Right lobe of liver (tissue), 6 donors: ENCODE measurements around the gene PEX11G. TPM values are rescaled to one million over a fixed set of nuclear protein-coding genes. Genes with fewer than 3 reads are reported as not detected.

Experiments
- ATAC-seq, 4 donors: fragments of 200-7000 bp; cut with Tn5 transposase; one replicate each; pipeline ENCODE4 v1.9.1; 2020; ENCODE audit warnings: mild to moderate bottlenecking in 4 of 4, moderate library complexity in 4 of 4
- DNase-seq, 3 donors: peaks; one replicate each; pipeline ENCODE4 v3.0.0-alpha.2; 2020
- H3K27ac ChIP-seq, 3 donors: fragments of 200-600 bp; one replicate each; pipeline ENCODE4 v1.8.0; 2022
- H3K27me3 ChIP-seq, 2 donors: fragments of 200-600 bp; one replicate each; pipeline ENCODE4 v1.8.0; 2022
- H3K36me3 ChIP-seq, 4 donors: fragments of 200-600 bp; sonication (generic) in 1 of 4; one replicate each; pipeline versions ENCODE4 v1.5.1 to v1.8.0; 2017 to 2022; ENCODE audit warnings: control low read depth in 1 of 4
- H3K4me1 ChIP-seq, 4 donors: fragments of 200-600 bp; sonication (generic) in 1 of 4; one replicate each; pipeline versions ENCODE4 v1.5.1 to v1.8.0; 2017 to 2022; ENCODE audit warnings: control low read depth in 1 of 4
- H3K4me3 ChIP-seq, 3 donors: fragments of 200-600 bp; one replicate each; pipeline ENCODE4 v1.8.0; 2022
- H3K9me3 ChIP-seq, 4 donors: fragments of 200-600 bp; sonication (generic) in 1 of 4; one replicate each; pipeline versions ENCODE4 v1.5.1 to v1.8.0; 2017 to 2022; ENCODE audit warnings: control low read depth in 1 of 4
- CTCF ChIP-seq, 4 donors: fragments of 200-600 bp in 3 of 4; fragments of 450-650 bp in 1 of 4; IDR thresholded peaks; one replicate each; pipeline versions ENCODE4 v1.5.1 to v1.8.0; 2016 to 2022; ENCODE audit warnings: antibody characterized with exemption in 4 of 4, mild to moderate bottlenecking in 2 of 4
- POLR2A ChIP-seq: fragments of 450-650 bp; IDR thresholded peaks from one replicate; pipeline ENCODE4 v1.6.1; 2017; ENCODE audit warnings: antibody characterized with exemption, mild to moderate bottlenecking
- WGBS: methylation state at CpG from one replicate; pipeline ENCODE4 v1.1.6; 2018; ENCODE audit warnings: low coverage, low lambda C conversion rate; ENCODE audit not compliant: insufficient coverage; ENCODE audit errors: missing lambda C conversion rate; 5-methylcytosine and 5-hydroxymethylcytosine counted together
- intact Hi-C, 2 donors: fragments of 100-400 bp; cut with DNase I; formaldehyde crosslinking; loops; one replicate each; pipeline versions ENCODE4 v1.11.2 to v1.14.1; 2022
- total RNA-seq, 6 experiments: library from RNA; depleted of rRNA in 2 of 6; stranded (reverse); fragments of >200 nt in 2 of 6; fragmentation: NEBNext Ultra II Directional in 3 of 6; extraction: Animal tissue kit (Norgen Biotek cat#: 25700) in 3 of 6; gene quantifications; one replicate each; pipeline versions ENCODE4 v1.1.0 to v1.2.4, GENCODE V29; 2016 to 2023
- donor health status: DM: no; HTN: yes; CAD: no.
- donor health status: DM: no; HTN: no; CAD: no.
- donor health status: DM: no; HTN: no; CAD: no.
- donor health status: DM: no; HTN: yes; CAD: no.
- donor health status: DM: no; HTN: yes; CAD: no.

Gene PEX11G
- total RNA-seq, 6 experiments from 2014 or later = 4.8 to 14.3 (median 9.4) TPM

- Histone ChIP-seq H3K36me3 (peaks cover 0 to 50% (median 5%) of the 10 kb centered on the region in 4 donors), H3K9me3 (no peaks in the 10 kb centered on the region), H3K4me3 (no peak overlapping the region), H3K27ac (no peak overlapping the region), H3K27me3 (no peaks in the 10 kb centered on the region), H3K4me1 (no peaks in the 10 kb centered on the region)
- ATAC-seq (no peak), DNase-seq (no peak)
- intact Hi-C loops = no loop called here
- WGBS = 92% methylated on average over 4 of the region's 9 CpGs
- TF ChIP-seq CTCF (IDR thresholded peaks at IDR 0.05) (no peak), POLR2A (no peak)
These were observed 30.2 kb downstream of the PEX11G start for GRCh38 chr19:7458675-7459074.

- ATAC-seq (no peak), DNase-seq (no peak)
- TF ChIP-seq POLR2A (no peak), CTCF (IDR thresholded peaks at IDR 0.05) (no peak)
- H3K36me3 ChIP-seq = peaks cover 0 to 44% (median 10%) of the 10 kb centered on the region in 4 donors
- no peak overlapping the region for H3K4me3 ChIP-seq
- H3K4me1 ChIP-seq = no peaks in the 10 kb centered on the region
- no peaks in the 10 kb centered on the region for H3K9me3 ChIP-seq
- no peaks in the 10 kb centered on the region for H3K27me3 ChIP-seq
- intact Hi-C loops = no loop called here
- H3K27ac ChIP-seq = no peak overlapping the region
- WGBS = 95% methylated on average over 7 of the region's 11 CpGs
These were observed 31.8 kb downstream of the PEX11G start for GRCh38 chr19:7456964-7457541.

- DNase-seq (no peak), ATAC-seq (no peak)
- H3K4me3 ChIP-seq = no peak overlapping the region
- WGBS = 92% methylated on average over 10 of the region's 14 CpGs
- H3K9me3 ChIP-seq = no peaks in the 10 kb centered on the region
- H3K27me3 ChIP-seq = no peaks in the 10 kb centered on the region
- intact Hi-C loops = no loop called here
- peaks cover 0 to 46% (median 12%) of the 10 kb centered on the region in 4 donors for H3K36me3 ChIP-seq
- H3K27ac ChIP-seq = no peak overlapping the region
- H3K4me1 ChIP-seq = no peaks in the 10 kb centered on the region
- TF ChIP-seq CTCF (IDR thresholded peaks at IDR 0.05) (no peak), POLR2A (no peak)
These were observed 33.1 kb downstream of the PEX11G start for GRCh38 chr19:7455600-7456296.

GRCh38 chr19:7454998-7455397, 33.8 kb downstream of the PEX11G start:
- H3K9me3 ChIP-seq = no peaks in the 10 kb centered on the region
- TF ChIP-seq POLR2A = no peak
- no peak for TF ChIP-seq CTCF (IDR thresholded peaks at IDR 0.05)
- WGBS = 100% methylated on average over 3 of the region's 8 CpGs
- intact Hi-C loops = no loop called here
- H3K4me1 ChIP-seq = no peaks in the 10 kb centered on the region
- H3K36me3 ChIP-seq = peaks cover 0 to 40% (median 12%) of the 10 kb centered on the region in 4 donors
- H3K27ac ChIP-seq = no peak overlapping the region
- ATAC-seq (no peak), DNase-seq (no peak)
- no peaks in the 10 kb centered on the region for H3K27me3 ChIP-seq
- no peak overlapping the region for H3K4me3 ChIP-seq
